Measurements from ENCODE around the gene PRR15L.

DNA sequence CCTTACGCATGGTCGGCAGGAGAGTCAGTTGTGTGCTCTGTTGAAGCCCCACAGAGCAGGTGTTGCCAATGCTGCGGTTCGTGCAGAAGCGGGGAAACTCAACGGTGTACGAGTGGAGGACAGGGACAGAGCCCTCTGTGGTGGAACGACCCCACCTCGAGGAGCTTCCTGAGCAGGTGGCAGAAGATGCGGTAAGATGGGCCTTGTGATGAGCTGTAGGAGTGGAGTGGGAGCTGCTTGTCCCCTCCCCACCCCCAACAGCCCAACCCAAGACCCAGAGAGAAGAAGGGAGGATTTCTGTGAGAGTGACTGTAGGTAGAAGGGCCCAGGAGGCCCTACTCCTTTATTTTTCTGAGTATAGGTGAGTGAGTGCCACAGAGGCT, 18.1 kb upstream of the PRR15L start:
- TF ChIP-seq, protein P1, sequence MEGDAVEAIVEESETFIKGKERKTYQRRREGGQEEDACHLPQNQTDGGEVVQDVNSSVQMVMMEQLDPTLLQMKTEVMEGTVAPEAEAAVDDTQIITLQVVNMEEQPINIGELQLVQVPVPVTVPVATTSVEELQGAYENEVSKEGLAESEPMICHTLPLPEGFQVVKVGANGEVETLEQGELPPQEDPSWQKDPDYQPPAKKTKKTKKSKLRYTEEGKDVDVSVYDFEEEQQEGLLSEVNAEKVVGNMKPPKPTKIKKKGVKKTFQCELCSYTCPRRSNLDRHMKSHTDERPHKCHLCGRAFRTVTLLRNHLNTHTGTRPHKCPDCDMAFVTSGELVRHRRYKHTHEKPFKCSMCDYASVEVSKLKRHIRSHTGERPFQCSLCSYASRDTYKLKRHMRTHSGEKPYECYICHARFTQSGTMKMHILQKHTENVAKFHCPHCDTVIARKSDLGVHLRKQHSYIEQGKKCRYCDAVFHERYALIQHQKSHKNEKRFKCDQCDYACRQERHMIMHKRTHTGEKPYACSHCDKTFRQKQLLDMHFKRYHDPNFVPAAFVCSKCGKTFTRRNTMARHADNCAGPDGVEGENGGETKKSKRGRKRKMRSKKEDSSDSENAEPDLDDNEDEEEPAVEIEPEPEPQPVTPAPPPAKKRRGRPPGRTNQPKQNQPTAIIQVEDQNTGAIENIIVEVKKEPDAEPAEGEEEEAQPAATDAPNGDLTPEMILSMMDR (optimal IDR thresholded peaks at IDR 0.05 in 1 of 3, IDR thresholded peaks at IDR 0.05 in 1 of 3, conservative IDR thresholded peaks at IDR 0.05 in 1 of 3; ENCODE audit: extremely low read depth in 1 of 3, insufficient read depth in 2 of 3, low read length in 3 of 3), result no peak
- TF ChIP-seq EZH2 (IDR thresholded peaks at IDR 0.05; ENCODE audit: low read length), result no peak
